Occipital lobe (tissue), 2 donors: Measurements from ENCODE around the gene ARHGDIA. TPM values are rescaled to one million over a fixed set of nuclear protein-coding genes. Genes with fewer than 3 reads are reported as not detected.

Experiments
- DNase-seq: peaks from one replicate; lab custom pipeline; 2025; lab: John Stamatoyannopoulos, UW
- total RNA-seq: library from RNA; depleted of rRNA; stranded (reverse); fragments of >200 nt; gene quantifications from one replicate; pipeline ENCODE4 v1.2.3, GENCODE V29; 2014

The ARHGDIA gene
- total RNA-seq, 1 donor from 2014 or later = 22.9 TPM

- DNase-seq = no peak
Observed at GRCh38 chr17:81888988-81889595, 18.0 kb upstream of the ARHGDIA start.

GRCh38 chr17:81888105-81888987, 17.2 kb upstream of the ARHGDIA start:
- DNase-seq = no peak

- DNase-seq = no peak
Observed at GRCh38 chr17:81885869-81886548, 14.9 kb upstream of the ARHGDIA start.

- DNase-seq = no peak
Observed at GRCh38 chr17:81885454-81885853, 14.3 kb upstream of the ARHGDIA start.

- DNase-seq = no peak
Observed at GRCh38 chr17:81884968-81885367, 13.8 kb upstream of the ARHGDIA start.

GRCh38 chr17:81884520-81884919, 13.4 kb upstream of the ARHGDIA start:
- no peak for DNase-seq

GRCh38 chr17:81879121-81879520, 8.0 kb upstream of the ARHGDIA start:
- DNase-seq = no peak

- no peak for DNase-seq
Observed at GRCh38 chr17:81878294-81878693, 7.2 kb upstream of the ARHGDIA start.

- no peak for DNase-seq
Observed at GRCh38 chr17:81877569-81877968, 6.4 kb upstream of the ARHGDIA start.

GRCh38 chr17:81871387-81872230, 472 bp upstream of the ARHGDIA start:
- peak; percentile 81 for DNase-seq

GRCh38 chr17:81870131-81870980, 781 bp downstream of the ARHGDIA start:
- no peak for DNase-seq

GRCh38 chr17:81869221-81870130, 1.7 kb downstream of the ARHGDIA start:
- no peak for DNase-seq

GRCh38 chr17:81868674-81869220, 2.4 kb downstream of the ARHGDIA start:
- DNase-seq = no peak

- DNase-seq = no peak
Observed at GRCh38 chr17:81867991-81868673, 3.0 kb downstream of the ARHGDIA start.

GRCh38 chr17:81867170-81867990, 3.8 kb downstream of the ARHGDIA start:
- DNase-seq = no peak

- no peak for DNase-seq
Observed at GRCh38 chr17:81866440-81867169, 4.5 kb downstream of the ARHGDIA start.
